Measurements from ENCODE around the gene XYLT2. TPM values are rescaled to one million over a fixed set of nuclear protein-coding genes. Genes with fewer than 3 reads are reported as not detected.

The XYLT2 gene
- polyA plus RNA-seq, 1 experiment = 25.0 TPM

DNA sequence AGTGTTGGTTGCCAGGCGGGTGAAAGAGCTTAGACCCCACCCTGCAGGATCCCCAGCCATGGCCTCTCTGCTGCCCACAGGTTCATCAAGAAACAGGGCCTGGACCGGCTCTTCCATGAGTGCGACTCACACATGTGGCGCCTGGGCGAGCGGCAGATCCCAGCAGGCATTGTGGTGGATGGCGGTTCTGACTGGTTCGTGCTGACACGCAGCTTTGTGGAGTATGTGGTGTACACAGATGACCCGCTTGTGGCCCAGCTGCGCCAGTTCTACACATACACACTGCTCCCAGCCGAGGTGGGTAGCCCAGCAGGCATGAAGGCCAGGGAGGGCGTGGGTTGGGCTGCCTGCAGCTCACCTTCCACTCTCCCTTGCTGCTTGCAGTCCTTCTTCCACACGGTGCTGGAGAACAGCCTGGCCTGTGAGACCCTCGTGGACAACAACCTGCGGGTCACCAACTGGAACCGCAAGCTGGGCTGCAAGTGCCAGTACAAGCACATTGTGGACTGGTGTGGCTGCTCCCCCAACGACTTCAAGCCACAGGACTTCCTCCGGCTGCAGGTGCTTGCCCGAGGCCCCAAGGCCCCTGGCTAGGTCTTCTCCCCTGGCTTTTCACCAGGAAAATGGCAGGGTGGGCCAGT lies 9.9 kb downstream of the XYLT2 start:
- Histone ChIP-seq H3K27me3 (ENCODE audit: control insufficient read depth, insufficient read depth, low read length) (no peaks in the 10 kb centered on the region), H3K36me3 (ENCODE audit: control insufficient read depth, insufficient read depth, low read length) (peaks cover 55% of the 10 kb centered on the region), H3K4me3 (ENCODE audit: low read depth, low read length) (no peak overlapping the region)
- POLR2A ChIA-PET = no interaction called here
- DNase-seq (ENCODE audit: low read depth) = no peak
- CTCF ChIA-PET = interaction anchor here (2.0 kb wide), 1 partner anchor 10 kb away, joined by 7 read pairs; no protein-coding TSS in a partner anchor
- TF ChIP-seq, protein P1, sequence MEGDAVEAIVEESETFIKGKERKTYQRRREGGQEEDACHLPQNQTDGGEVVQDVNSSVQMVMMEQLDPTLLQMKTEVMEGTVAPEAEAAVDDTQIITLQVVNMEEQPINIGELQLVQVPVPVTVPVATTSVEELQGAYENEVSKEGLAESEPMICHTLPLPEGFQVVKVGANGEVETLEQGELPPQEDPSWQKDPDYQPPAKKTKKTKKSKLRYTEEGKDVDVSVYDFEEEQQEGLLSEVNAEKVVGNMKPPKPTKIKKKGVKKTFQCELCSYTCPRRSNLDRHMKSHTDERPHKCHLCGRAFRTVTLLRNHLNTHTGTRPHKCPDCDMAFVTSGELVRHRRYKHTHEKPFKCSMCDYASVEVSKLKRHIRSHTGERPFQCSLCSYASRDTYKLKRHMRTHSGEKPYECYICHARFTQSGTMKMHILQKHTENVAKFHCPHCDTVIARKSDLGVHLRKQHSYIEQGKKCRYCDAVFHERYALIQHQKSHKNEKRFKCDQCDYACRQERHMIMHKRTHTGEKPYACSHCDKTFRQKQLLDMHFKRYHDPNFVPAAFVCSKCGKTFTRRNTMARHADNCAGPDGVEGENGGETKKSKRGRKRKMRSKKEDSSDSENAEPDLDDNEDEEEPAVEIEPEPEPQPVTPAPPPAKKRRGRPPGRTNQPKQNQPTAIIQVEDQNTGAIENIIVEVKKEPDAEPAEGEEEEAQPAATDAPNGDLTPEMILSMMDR (IDR thresholded peaks at IDR 0.05; ENCODE audit: insufficient read depth, low read depth, low read length) = no peak

DNA sequence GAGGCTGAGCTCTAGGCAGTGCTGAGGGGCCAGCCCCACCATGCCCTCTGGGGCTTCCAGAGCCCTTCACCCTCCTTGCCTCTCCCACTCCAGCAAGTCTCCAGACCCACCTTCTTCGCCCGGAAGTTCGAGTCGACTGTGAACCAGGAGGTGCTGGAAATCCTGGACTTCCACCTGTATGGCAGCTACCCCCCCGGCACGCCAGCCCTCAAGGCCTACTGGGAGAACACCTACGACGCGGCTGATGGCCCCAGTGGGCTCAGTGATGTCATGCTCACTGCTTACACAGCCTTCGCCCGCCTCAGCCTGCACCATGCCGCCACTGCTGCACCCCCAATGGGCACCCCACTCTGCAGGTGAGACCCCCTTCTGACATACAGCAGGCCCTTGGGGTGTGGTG lies 10.5 kb downstream of the XYLT2 start:
- CTCF ChIA-PET = no interaction called here
- no peak for DNase-seq (ENCODE audit: low read depth)
- POLR2A ChIA-PET = no interaction called here
- Histone ChIP-seq H3K4me3 (ENCODE audit: low read depth, low read length) (no peak overlapping the region), H3K27me3 (ENCODE audit: control insufficient read depth, insufficient read depth, low read length) (no peaks in the 10 kb centered on the region), H3K36me3 (ENCODE audit: control insufficient read depth, insufficient read depth, low read length) (peaks cover 55% of the 10 kb centered on the region)
- TF ChIP-seq, protein P1 (IDR thresholded peaks at IDR 0.05; ENCODE audit: insufficient read depth, low read depth, low read length) = no peak

DNA sequence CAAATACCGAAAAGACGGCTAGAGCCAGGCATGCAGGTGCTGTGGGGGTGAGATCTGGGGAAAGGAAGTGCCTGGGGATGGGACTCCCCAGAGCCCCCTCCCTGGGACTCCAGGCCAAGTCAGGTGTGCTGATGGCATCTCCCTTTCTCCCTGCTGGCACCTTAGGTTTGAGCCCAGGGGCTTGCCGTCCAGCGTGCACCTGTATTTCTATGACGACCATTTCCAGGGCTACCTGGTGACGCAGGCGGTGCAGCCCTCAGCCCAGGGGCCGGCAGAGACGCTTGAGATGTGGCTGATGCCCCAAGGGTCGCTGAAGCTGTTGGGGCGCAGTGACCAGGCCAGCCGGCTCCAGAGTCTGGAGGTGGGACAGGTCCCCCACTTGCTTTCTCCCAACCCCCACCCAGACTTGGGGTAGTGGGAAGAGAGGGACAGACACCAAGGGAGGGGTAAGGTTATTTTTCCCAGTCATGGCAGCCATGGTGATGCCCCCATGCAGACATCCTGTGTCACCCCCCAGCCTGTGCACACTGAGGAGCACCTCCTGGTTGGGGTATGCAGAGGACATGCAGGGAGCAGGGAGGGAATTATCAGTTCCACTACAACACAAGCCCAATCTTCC lies 11.1 kb downstream of the XYLT2 start:
- CTCF ChIA-PET = no interaction called here
- Histone ChIP-seq H3K4me3 (ENCODE audit: low read depth, low read length) (no peak overlapping the region), H3K36me3 (ENCODE audit: control insufficient read depth, insufficient read depth, low read length) (peaks cover 57% of the 10 kb centered on the region), H3K27me3 (ENCODE audit: control insufficient read depth, insufficient read depth, low read length) (no peaks in the 10 kb centered on the region)
- POLR2A ChIA-PET = no interaction called here
- no peak for DNase-seq (ENCODE audit: low read depth)
- TF ChIP-seq, protein P1 (IDR thresholded peaks at IDR 0.05; ENCODE audit: insufficient read depth, low read depth, low read length) = no peak

DNA sequence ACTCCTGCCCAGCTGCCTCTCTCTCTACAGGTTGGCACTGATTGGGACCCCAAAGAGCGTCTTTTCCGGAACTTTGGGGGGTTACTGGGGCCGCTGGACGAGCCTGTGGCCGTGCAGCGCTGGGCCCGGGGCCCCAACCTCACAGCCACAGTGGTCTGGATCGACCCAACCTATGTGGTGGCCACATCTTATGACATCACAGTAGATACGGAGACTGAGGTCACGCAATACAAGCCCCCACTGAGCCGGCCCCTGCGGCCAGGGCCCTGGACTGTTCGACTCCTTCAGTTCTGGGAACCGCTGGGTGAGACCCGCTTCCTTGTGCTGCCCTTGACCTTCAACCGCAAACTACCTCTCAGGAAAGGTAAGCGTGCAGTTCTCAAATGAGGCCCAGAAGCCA lies 12.3 kb downstream of the XYLT2 start:
- CTCF ChIA-PET = no interaction called here
- DNase-seq (ENCODE audit: low read depth) = no peak
- POLR2A ChIA-PET = no interaction called here

DNA sequence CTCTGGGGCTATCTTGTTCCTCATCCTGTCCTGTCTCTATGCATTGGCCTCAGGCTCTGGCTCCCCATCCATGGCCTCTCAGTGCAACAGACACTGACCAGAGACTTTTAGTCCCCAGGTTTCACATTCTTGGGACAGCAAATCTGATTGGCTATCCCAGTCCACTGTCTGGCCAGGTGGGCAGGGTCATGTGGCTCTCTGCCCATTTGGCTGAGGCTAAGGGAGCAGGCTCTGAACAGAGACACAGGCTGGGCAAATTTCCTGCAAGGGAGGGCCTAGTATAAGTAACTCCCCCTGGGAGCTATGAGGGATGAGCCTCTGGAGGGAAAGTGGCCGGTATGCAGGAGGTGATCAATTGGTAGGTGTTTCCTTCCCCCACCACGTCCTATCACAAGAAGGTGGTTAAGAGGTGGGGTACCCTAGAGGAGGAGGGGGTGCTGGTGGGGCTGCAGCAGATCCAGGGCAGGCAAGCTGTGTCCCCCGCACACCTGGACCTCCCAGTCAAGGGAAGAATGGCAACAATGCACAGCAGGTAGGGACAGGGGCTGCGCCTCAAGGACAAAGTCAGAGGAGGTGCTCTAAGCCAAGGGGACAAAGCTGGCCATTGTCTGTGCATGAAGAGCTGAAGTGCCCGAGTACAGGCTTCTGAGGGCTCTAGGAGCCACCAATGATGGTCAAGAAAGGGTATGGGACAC lies 13.2 kb downstream of the XYLT2 start:
- POLR2A ChIA-PET = no interaction called here
- peaks cover 49% of the 10 kb centered on the region for H3K36me3 ChIP-seq (ENCODE audit: control insufficient read depth, insufficient read depth, low read length)
- TF ChIP-seq, protein P1 (IDR thresholded peaks at IDR 0.05; ENCODE audit: insufficient read depth, low read depth, low read length) = no peak
- H3K27me3 ChIP-seq (ENCODE audit: control insufficient read depth, insufficient read depth, low read length) = no peaks in the 10 kb centered on the region
- CTCF ChIA-PET = interaction anchor here (2.0 kb wide), 1 partner anchor 10 kb away, joined by 6 read pairs; no protein-coding TSS in a partner anchor
- no peak for DNase-seq (ENCODE audit: low read depth)
- no peak overlapping the region for H3K4me3 ChIP-seq (ENCODE audit: low read depth, low read length)

More for the DNA sequence above, 12.3 kb downstream of the XYLT2 start:
- Histone ChIP-seq H3K27me3 (ENCODE audit: control insufficient read depth, insufficient read depth, low read length) (no peaks in the 10 kb centered on the region), H3K4me3 (ENCODE audit: low read depth, low read length) (no peak overlapping the region), H3K36me3 (ENCODE audit: control insufficient read depth, insufficient read depth, low read length) (peaks cover 57% of the 10 kb centered on the region)
- TF ChIP-seq, protein P1 (IDR thresholded peaks at IDR 0.05; ENCODE audit: insufficient read depth, low read depth, low read length) = no peak

Measured in BJ (cell line).